T47D (cell line): ENCODE measurements around the gene ERFE.
A peak's percentile ranks its signal among the peaks of the same experiment; 100 is the strongest.

Experiments
- DNase-seq, 2 experiments: peaks; one replicate each; pipeline versions ENCODE4 v3.0.0 to v3.0.0-alpha.2; 2011 to 2012; ENCODE audit warnings: low read depth in 1 of 2, low spot score in 1 of 2
- JUND ChIP-seq: IDR thresholded peaks from 2 replicates; pipeline ENCODE4 v1.6.1; 2012; ENCODE audit warnings: low read depth
- in situ Hi-C: cut with HindIII; loops from 2 replicates; pipeline ENCODE4 v1.10.0; 2016; ENCODE audit warnings: low sequenced_read_pairs, low pct_unique_long_range_greater_than_20kb

ERFE gene

GRCh38 chr2:238136820-238137537 is 21.8 kb upstream of the ERFE start:
- DNase-seq: no peak
- in situ Hi-C loops: no loop called here
- TF ChIP-seq JUND: no peak

- no peak for DNase-seq
- TF ChIP-seq JUND: no peak
- in situ Hi-C loops: no loop called here
Measured at GRCh38 chr2:238137885-238138284, 20.9 kb upstream of the ERFE start.

- DNase-seq: no peak
- in situ Hi-C loops: no loop called here
- TF ChIP-seq JUND: no peak
Measured at GRCh38 chr2:238138331-238139195, 20.2 kb upstream of the ERFE start, which contains the start of gene KLHL30. Gene KLHL30, plus strand, starts transcription at chr2:238138668. Its CDS starts 2,087 bp downstream, at chr2:238140755.

- no peak for DNase-seq
- no peak for TF ChIP-seq JUND
- in situ Hi-C loops: no loop called here
Measured at GRCh38 chr2:238139196-238140039, 19.4 kb upstream of the ERFE start.

GRCh38 chr2:238140040-238140439 is 18.7 kb upstream of the ERFE start:
- no peak for TF ChIP-seq JUND

GRCh38 chr2:238140721-238141540 is 17.8 kb upstream of the ERFE start:
- TF ChIP-seq JUND: no peak
- no peak for DNase-seq
- in situ Hi-C loops: no loop called here

More at GRCh38 chr2:238140040-238140439, 18.7 kb upstream of the ERFE start:
- in situ Hi-C loops: no loop called here
- DNase-seq: no peak

- in situ Hi-C loops: no loop called here
- DNase-seq: peak; percentile 66 to 79
- no peak for TF ChIP-seq JUND
Measured at GRCh38 chr2:238141541-238142318, 17.0 kb upstream of the ERFE start.

- in situ Hi-C loops: no loop called here
- TF ChIP-seq JUND: no peak
- DNase-seq: no peak
Measured at GRCh38 chr2:238142382-238143205, 16.2 kb upstream of the ERFE start.

GRCh38 chr2:238143239-238143951 is 15.4 kb upstream of the ERFE start:
- in situ Hi-C loops: no loop called here
- TF ChIP-seq JUND: no peak
- DNase-seq: no peak

GRCh38 chr2:238144262-238144661 is 14.5 kb upstream of the ERFE start:
- no peak for DNase-seq
- in situ Hi-C loops: no loop called here
- no peak for TF ChIP-seq JUND
